GM12878 (cell line): Measurements from ENCODE around the gene UBE2O. TPM values are rescaled to one million over a fixed set of nuclear protein-coding genes. Genes with fewer than 3 reads are reported as not detected.

Experiments
- ATF3 ChIP-seq: IDR thresholded peaks from 2 replicates; pipeline ENCODE4 v1.6.1; 2011; ENCODE audit warnings: low read depth, mild to moderate bottlenecking, low read length, moderate library complexity, borderline replicate concordance; ENCODE audit errors: extremely low read depth
- BRCA1 ChIP-seq: IDR thresholded peaks from 2 replicates; pipeline ENCODE4 v1.6.1; 2011; ENCODE audit warnings: low read depth, low read length, improper control_type of control experiment
- CREB1 ChIP-seq: IDR thresholded peaks from 2 replicates; pipeline ENCODE4 v1.6.1; 2012; ENCODE audit warnings: low read depth, mild to moderate bottlenecking, inconsistent platforms
- EGR1 ChIP-seq, 2 experiments: IDR thresholded peaks; 1 replicate in 1 of 2; 2 replicates in 1 of 2; pipeline ENCODE4 v1.6.1; 2011 to 2012; ENCODE audit warnings: low read depth in 2 of 2, low read length in 2 of 2, borderline replicate concordance in 1 of 2, mild to moderate bottlenecking in 1 of 2, moderate library complexity in 1 of 2
- ETV6 ChIP-seq, 2 experiments: fragments of 450-650 bp in 1 of 2; IDR thresholded peaks in 1 of 2; conservative IDR thresholded peaks in 1 of 2; 2 replicates each; pipeline ENCODE4 v1.6.1; 2014; ENCODE audit warnings: antibody characterized with exemption in 1 of 2, borderline replicate concordance in 1 of 2, low read depth in 1 of 2, mild to moderate bottlenecking in 1 of 2, moderate library complexity in 1 of 2
- GATAD2B ChIP-seq: fragments of 450-650 bp; conservative IDR thresholded peaks from 2 replicates; pipeline ENCODE4 v1.6.1; 2017; ENCODE audit warnings: low read depth, mild to moderate bottlenecking, moderate library complexity
- KDM1A ChIP-seq: fragments of 200-600 bp; sonication (generic); IDR thresholded peaks from 2 replicates; pipeline ENCODE4 v1.6.1; 2016; ENCODE audit warnings: borderline replicate concordance
- LARP7 ChIP-seq: fragments of 450-650 bp; IDR thresholded peaks from 2 replicates; pipeline ENCODE4 v1.6.1; 2017; ENCODE audit warnings: mild to moderate bottlenecking
- NFIC ChIP-seq: IDR thresholded peaks from 2 replicates; pipeline ENCODE4 v1.6.1; 2012; ENCODE audit warnings: low read depth, mild to moderate bottlenecking, inconsistent platforms, low read length, moderate library complexity
- PKNOX1 ChIP-seq: fragments of 450-650 bp; IDR thresholded peaks from 2 replicates; pipeline ENCODE4 v1.6.1; 2016; ENCODE audit warnings: mild to moderate bottlenecking
- RCOR1 ChIP-seq: conservative IDR thresholded peaks from 2 replicates; pipeline ENCODE4 v1.6.1; 2012; ENCODE audit warnings: low read depth, low read length, improper control_type of control experiment
- SREBF1 ChIP-seq: IDR thresholded peaks from 2 replicates; pipeline ENCODE4 v1.6.1; 2012; ENCODE audit warnings: mild to moderate bottlenecking, low read length
- STAT1 ChIP-seq: fragments of 450-650 bp; conservative IDR thresholded peaks from 2 replicates; pipeline ENCODE4 v1.6.1; 2014; ENCODE audit warnings: antibody characterized with exemption, mild to moderate bottlenecking
- SUZ12 ChIP-seq: fragments of 200-600 bp; sonication (generic); IDR thresholded peaks from one replicate; pipeline ENCODE4 v1.6.1; 2018; ENCODE audit warnings: antibody characterized with exemption, mild to moderate bottlenecking; ENCODE audit not compliant: unreplicated experiment
- polyA plus RNA-seq, 11 experiments: library from polyadenylated mRNA; depleted of rRNA in 4 of 11; unstranded in 6 of 11; stranded (reverse) in 5 of 11; fragments of >200 nt; fragmentation: Nextera tagmentation in 4 of 11; fragmentation: Illumina TruSeq in 1 of 11; extraction: Ambion mirVana in 4 of 11; extraction: Trizol in 1 of 11; gene quantifications; 1 replicate in 1 of 11; 2 replicates in 10 of 11; pipeline versions ENCODE4 v1.2.1 to v1.2.3, GENCODE V29; 2011 to 2016; ENCODE audit warnings: inconsistent platforms in 2 of 11, missing spikeins in 2 of 11, low read depth in 1 of 11
- total RNA-seq, 4 experiments: library from RNA; depleted of rRNA in 3 of 4; stranded (reverse); fragments of >200 nt in 3 of 4; fragmentation: Illumina TruSeq in 1 of 4; extraction: Trizol in 1 of 4; gene quantifications; 2 replicates each; pipeline versions ENCODE4 v1.2.1 to v1.2.3, GENCODE V29; 2013 to 2021
- TF ChIP-seq, protein P1 (sequence below): IDR thresholded peaks from 2 replicates; pipeline ENCODE4 v1.6.1; 2012; ENCODE audit warnings: mild to moderate bottlenecking, low read depth, low read length
- TF ChIP-seq, protein P2 (sequence below): fragments of 450-650 bp; IDR thresholded peaks from 2 replicates; pipeline ENCODE4 v1.6.1; 2017; ENCODE audit warnings: mild to moderate bottlenecking, moderate library complexity
- TF ChIP-seq, protein P3 (sequence below): IDR thresholded peaks from 2 replicates; pipeline ENCODE4 v1.6.1; 2012; ENCODE audit warnings: low read depth, low read length, improper control_type of control experiment
- TF ChIP-seq, protein P4 (sequence below): fragments of 150-350 bp; IDR thresholded peaks from 2 replicates; pipeline ENCODE4 v1.6.1; 2014; ENCODE audit warnings: mild to moderate bottlenecking, low read depth, low read length

The UBE2O gene
- total and polyA plus RNA-seq, 10 of the 15 experiments (the other 5 are each of a cell fraction or from before 2014, with no cell fraction given): 2.1 to 39.0 (median 14.1) TPM

DNA sequence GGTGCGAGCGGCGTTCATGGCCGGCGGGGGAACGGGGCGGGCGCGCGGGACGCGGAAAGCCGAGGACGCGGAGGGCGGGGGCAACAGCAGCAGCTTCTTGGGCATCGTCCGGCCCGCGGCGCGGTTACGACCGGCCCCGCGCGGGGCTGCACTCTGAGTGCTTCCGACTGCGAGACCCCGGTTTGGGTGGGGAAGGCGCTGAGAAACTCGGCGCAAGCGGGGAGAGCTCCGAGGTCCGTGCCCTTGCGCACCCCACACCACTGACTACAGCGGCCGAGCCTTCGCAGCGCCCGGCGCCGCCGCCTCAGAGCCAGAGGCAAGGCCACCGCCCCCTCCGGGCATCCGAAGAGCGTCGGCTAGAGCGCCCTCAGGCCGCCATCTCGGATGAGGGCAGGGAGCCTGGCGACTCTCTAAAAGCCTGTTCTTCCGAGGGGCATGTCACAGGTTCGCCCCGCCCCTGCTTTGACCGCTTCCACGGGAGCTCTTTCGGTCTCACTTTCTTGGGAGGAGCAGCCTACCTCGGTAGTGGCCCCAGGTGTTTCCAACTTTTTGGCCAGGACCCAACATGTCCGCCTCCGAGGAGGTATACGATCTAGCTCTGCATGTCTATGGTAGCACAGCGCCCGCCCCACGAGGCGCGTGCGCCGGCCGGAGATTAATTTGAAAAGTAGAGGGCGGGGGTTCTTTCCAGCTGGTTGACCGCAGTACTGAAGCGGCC is 99.2 kb downstream of the UBE2O start, which contains the start of gene PRPSAP1 (continued):
- TF ChIP-seq, protein P1, sequence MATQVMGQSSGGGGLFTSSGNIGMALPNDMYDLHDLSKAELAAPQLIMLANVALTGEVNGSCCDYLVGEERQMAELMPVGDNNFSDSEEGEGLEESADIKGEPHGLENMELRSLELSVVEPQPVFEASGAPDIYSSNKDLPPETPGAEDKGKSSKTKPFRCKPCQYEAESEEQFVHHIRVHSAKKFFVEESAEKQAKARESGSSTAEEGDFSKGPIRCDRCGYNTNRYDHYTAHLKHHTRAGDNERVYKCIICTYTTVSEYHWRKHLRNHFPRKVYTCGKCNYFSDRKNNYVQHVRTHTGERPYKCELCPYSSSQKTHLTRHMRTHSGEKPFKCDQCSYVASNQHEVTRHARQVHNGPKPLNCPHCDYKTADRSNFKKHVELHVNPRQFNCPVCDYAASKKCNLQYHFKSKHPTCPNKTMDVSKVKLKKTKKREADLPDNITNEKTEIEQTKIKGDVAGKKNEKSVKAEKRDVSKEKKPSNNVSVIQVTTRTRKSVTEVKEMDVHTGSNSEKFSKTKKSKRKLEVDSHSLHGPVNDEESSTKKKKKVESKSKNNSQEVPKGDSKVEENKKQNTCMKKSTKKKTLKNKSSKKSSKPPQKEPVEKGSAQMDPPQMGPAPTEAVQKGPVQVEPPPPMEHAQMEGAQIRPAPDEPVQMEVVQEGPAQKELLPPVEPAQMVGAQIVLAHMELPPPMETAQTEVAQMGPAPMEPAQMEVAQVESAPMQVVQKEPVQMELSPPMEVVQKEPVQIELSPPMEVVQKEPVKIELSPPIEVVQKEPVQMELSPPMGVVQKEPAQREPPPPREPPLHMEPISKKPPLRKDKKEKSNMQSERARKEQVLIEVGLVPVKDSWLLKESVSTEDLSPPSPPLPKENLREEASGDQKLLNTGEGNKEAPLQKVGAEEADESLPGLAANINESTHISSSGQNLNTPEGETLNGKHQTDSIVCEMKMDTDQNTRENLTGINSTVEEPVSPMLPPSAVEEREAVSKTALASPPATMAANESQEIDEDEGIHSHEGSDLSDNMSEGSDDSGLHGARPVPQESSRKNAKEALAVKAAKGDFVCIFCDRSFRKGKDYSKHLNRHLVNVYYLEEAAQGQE: no peak
- TF ChIP-seq PKNOX1 (0 out of 2 replicates have a peak, but pooled peaks have one; percentile 46), STAT1 (peak; percentile 99), EGR1 (IDR thresholded peaks at IDR 0.05; ENCODE audit: borderline replicate concordance in 1 of 2, low read depth in 2 of 2, low read length in 2 of 2) (peak in 1 of 2 experiments; percentile 87; a peak in 2 of 3 replicates), KDM1A (no peak), CREB1 (0 out of 2 replicates have a peak, but pooled peaks have one; percentile 67), NFIC (no peak), SUZ12 (no peak), ATF3 (no peak), BRCA1 (no peak), SREBF1 (no peak), ETV6 (conservative IDR thresholded peaks at IDR 0.05 in 1 of 2, IDR thresholded peaks at IDR 0.05 in 1 of 2; ENCODE audit: borderline replicate concordance in 1 of 2, low read depth in 1 of 2) (no peak), GATAD2B (no peak; the same call in 1 of the 2 replicates), LARP7 (peak; percentile 96), RCOR1 (0 out of 2 replicates have a peak, but pooled peaks have one; percentile 39)
- TF ChIP-seq, protein P2, sequence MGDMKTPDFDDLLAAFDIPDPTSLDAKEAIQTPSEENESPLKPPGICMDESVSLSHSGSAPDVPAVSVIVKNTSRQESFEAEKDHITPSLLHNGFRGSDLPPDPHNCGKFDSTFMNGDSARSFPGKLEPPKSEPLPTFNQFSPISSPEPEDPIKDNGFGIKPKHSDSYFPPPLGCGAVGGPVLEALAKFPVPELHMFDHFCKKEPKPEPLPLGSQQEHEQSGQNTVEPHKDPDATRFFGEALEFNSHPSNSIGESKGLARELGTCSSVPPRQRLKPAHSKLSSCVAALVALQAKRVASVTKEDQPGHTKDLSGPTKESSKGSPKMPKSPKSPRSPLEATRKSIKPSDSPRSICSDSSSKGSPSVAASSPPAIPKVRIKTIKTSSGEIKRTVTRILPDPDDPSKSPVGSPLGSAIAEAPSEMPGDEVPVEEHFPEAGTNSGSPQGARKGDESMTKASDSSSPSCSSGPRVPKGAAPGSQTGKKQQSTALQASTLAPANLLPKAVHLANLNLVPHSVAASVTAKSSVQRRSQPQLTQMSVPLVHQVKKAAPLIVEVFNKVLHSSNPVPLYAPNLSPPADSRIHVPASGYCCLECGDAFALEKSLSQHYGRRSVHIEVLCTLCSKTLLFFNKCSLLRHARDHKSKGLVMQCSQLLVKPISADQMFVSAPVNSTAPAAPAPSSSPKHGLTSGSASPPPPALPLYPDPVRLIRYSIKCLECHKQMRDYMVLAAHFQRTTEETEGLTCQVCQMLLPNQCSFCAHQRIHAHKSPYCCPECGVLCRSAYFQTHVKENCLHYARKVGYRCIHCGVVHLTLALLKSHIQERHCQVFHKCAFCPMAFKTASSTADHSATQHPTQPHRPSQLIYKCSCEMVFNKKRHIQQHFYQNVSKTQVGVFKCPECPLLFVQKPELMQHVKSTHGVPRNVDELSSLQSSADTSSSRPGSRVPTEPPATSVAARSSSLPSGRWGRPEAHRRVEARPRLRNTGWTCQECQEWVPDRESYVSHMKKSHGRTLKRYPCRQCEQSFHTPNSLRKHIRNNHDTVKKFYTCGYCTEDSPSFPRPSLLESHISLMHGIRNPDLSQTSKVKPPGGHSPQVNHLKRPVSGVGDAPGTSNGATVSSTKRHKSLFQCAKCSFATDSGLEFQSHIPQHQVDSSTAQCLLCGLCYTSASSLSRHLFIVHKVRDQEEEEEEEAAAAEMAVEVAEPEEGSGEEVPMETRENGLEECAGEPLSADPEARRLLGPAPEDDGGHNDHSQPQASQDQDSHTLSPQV: no peak
- TF ChIP-seq, protein P3, sequence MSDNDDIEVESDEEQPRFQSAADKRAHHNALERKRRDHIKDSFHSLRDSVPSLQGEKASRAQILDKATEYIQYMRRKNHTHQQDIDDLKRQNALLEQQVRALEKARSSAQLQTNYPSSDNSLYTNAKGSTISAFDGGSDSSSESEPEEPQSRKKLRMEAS: no peak
- TF ChIP-seq, protein P4, sequence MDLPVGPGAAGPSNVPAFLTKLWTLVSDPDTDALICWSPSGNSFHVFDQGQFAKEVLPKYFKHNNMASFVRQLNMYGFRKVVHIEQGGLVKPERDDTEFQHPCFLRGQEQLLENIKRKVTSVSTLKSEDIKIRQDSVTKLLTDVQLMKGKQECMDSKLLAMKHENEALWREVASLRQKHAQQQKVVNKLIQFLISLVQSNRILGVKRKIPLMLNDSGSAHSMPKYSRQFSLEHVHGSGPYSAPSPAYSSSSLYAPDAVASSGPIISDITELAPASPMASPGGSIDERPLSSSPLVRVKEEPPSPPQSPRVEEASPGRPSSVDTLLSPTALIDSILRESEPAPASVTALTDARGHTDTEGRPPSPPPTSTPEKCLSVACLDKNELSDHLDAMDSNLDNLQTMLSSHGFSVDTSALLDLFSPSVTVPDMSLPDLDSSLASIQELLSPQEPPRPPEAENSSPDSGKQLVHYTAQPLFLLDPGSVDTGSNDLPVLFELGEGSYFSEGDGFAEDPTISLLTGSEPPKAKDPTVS: no peak
